Measurements from ENCODE around the gene MSRB3.

DNA sequence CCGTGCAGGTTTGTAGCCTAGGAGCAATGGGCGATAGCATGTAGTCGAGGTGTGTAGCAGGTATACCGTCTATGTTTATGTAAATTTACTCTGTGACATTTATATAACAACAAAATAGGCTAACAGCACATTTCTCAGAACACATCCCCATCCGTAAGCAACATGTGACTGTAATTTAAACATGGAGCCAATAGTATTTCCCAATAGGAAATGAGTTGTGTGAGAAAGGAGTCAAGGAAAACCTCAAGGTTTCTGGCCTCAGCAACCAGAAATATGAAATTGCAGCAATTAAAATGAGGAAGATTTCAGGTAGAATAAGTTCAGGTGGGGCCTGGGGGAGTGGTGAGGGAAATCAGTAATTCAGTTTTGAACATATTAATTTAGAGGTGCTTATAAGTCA, 136.0 kb downstream of the MSRB3 start:
- no peak for TF ChIP-seq CTCF (IDR thresholded peaks at IDR 0.05; ENCODE audit: poor library complexity)
- TF ChIP-seq EZH2 (IDR thresholded peaks at IDR 0.05; ENCODE audit: borderline replicate concordance) = no peak

Data from hepatocyte (in vitro differentiated cells).